K562 (cell line): ENCODE results near the gene GLYATL1B. TPM values are rescaled to one million over a fixed set of nuclear protein-coding genes. Genes with fewer than 3 reads are reported as not detected.
A peak's percentile ranks its signal among the peaks of the same experiment; 100 is the strongest.

Experiments
- ARID1B ChIP-seq: fragments of 450-650 bp; IDR thresholded peaks from 2 replicates; pipeline ENCODE4 v1.6.1; 2016; ENCODE audit warnings: antibody characterized with exemption, mild to moderate bottlenecking, inconsistent platforms
- ARNT ChIP-seq, 2 experiments: fragments of 450-650 bp; IDR thresholded peaks; 2 replicates each; pipeline ENCODE4 v1.6.1; 2016; ENCODE audit warnings: mild to moderate bottlenecking in 1 of 2
- CBFB ChIP-seq: sonication (generic); formaldehyde crosslinking; IDR thresholded peaks from 2 replicates; pipeline ENCODE4 v1.4.0; 2020; ENCODE audit warnings: mild to moderate bottlenecking, missing genetic modification reagents
- CREBBP ChIP-seq: IDR thresholded peaks from one replicate; pipeline ENCODE4 v1.6.1; 2012; ENCODE audit warnings: low read depth, mild to moderate bottlenecking, control low read depth, inconsistent platforms, low read length
- CXXC5 ChIP-seq: fragments of 250-450 bp; sonication (Bioruptor Pico); IDR thresholded peaks from 2 replicates; pipeline ENCODE4 v1.8.0; 2022; ENCODE audit warnings: inconsistent platforms, mild to moderate bottlenecking, moderate library complexity
- E2F5 ChIP-seq: sonication (generic); formaldehyde crosslinking; IDR thresholded peaks from 2 replicates; pipeline ENCODE4 v1.8.0; 2022; ENCODE audit warnings: mild to moderate bottlenecking, missing genetic modification reagents
- ELF1 ChIP-seq: fragments of 200-800 bp; sonication (Bioruptor generic); IDR thresholded peaks from 2 replicates; pipeline ENCODE4 v1.6.1; 2016; ENCODE audit warnings: missing genetic modification characterization, missing compliant biosample characterization
- EP400 ChIP-seq: fragments of 450-650 bp; IDR thresholded peaks from 2 replicates; pipeline ENCODE4 v1.6.1; 2017; ENCODE audit warnings: antibody characterized with exemption, mild to moderate bottlenecking, moderate library complexity
- FOXJ3 ChIP-seq: sonication (generic); formaldehyde crosslinking; IDR thresholded peaks from 2 replicates; pipeline ENCODE4 v1.4.0; 2020; ENCODE audit warnings: mild to moderate bottlenecking, missing genetic modification reagents
- GATA2 ChIP-seq: sonication (generic); formaldehyde crosslinking; IDR thresholded peaks from 2 replicates; pipeline ENCODE4 v1.4.0; 2020; ENCODE audit warnings: mild to moderate bottlenecking, missing genetic modification reagents
- KAT2B ChIP-seq: IDR thresholded peaks from one replicate; pipeline ENCODE4 v1.6.1; 2012; ENCODE audit warnings: low read depth, mild to moderate bottlenecking, control low read depth, inconsistent platforms, low read length, moderate library complexity
- MECOM ChIP-seq: fragments of 250-450 bp; sonication (Bioruptor Pico); IDR thresholded peaks from 2 replicates; pipeline ENCODE4 v1.8.0; 2022; ENCODE audit warnings: inconsistent platforms
- MNT ChIP-seq, 2 experiments: fragments of 450-650 bp; conservative IDR thresholded peaks; 2 replicates each; pipeline ENCODE4 v1.6.1; 2017; ENCODE audit warnings: mild to moderate bottlenecking in 2 of 2, moderate library complexity in 2 of 2
- MYC ChIP-seq, 2 experiments: fragments of 250-450 bp in 1 of 2; sonication (Bioruptor Pico) in 1 of 2; IDR thresholded peaks; 2 replicates each; pipeline versions ENCODE4 v1.5.1 to v1.6.1; 2012 to 2021; ENCODE audit warnings: low read depth in 2 of 2, borderline replicate concordance in 1 of 2, improper control_type of control experiment in 1 of 2, low read length in 1 of 2, mild to moderate bottlenecking in 1 of 2, moderate library complexity in 1 of 2
- NFRKB ChIP-seq: fragments of 450-650 bp; IDR thresholded peaks from 2 replicates; pipeline ENCODE4 v1.6.1; 2016; ENCODE audit warnings: low read depth
- POLR2A ChIP-seq: fragments of 450-650 bp; conservative IDR thresholded peaks from 2 replicates; pipeline ENCODE4 v1.6.1; 2016
- PRMT5 ChIP-seq: sonication (generic); formaldehyde crosslinking; IDR thresholded peaks from 2 replicates; pipeline ENCODE4 v1.5.0; 2020; ENCODE audit warnings: missing genetic modification reagents
- RBBP5 ChIP-seq: fragments of 200-600 bp; sonication (generic); IDR thresholded peaks from 2 replicates; pipeline ENCODE4 v1.6.1; 2012; ENCODE audit warnings: borderline replicate concordance, mild to moderate bottlenecking, low read length, control low read depth, inconsistent platforms; ENCODE audit not compliant: insufficient read depth, poor library complexity, severe bottlenecking
- RFX5 ChIP-seq: IDR thresholded peaks from 2 replicates; pipeline ENCODE4 v1.6.1; 2011; ENCODE audit warnings: low read depth, mild to moderate bottlenecking, improper control_type of control experiment, low read length
- TAF7 ChIP-seq: fragments of 450-650 bp; IDR thresholded peaks from 2 replicates; pipeline ENCODE4 v1.6.1; 2016; ENCODE audit warnings: missing genetic modification characterization, missing compliant biosample characterization
- TCF7L2 ChIP-seq: fragments of 150-350 bp; IDR thresholded peaks from 2 replicates; pipeline ENCODE4 v1.6.1; 2016; ENCODE audit warnings: low read depth, mild to moderate bottlenecking, low read length, moderate library complexity
- TFAM ChIP-seq: fragments of 250-450 bp; sonication (Bioruptor Pico); conservative IDR thresholded peaks from 2 replicates; pipeline ENCODE4 v1.5.0; 2021; ENCODE audit warnings: mild to moderate bottlenecking, moderate library complexity
- ZNF143 ChIP-seq: sonication (generic); formaldehyde crosslinking; IDR thresholded peaks from 2 replicates; pipeline ENCODE4 v1.9.0; 2022; ENCODE audit warnings: mild to moderate bottlenecking, missing genetic modification reagents
- ZNF165 ChIP-seq: fragments of 250-450 bp; sonication (Bioruptor Pico); IDR thresholded peaks from 2 replicates; pipeline ENCODE4 v1.4.0; 2020; ENCODE audit warnings: borderline replicate concordance
- ZNF232 ChIP-seq: sonication (generic); formaldehyde crosslinking; IDR thresholded peaks from 2 replicates; pipeline ENCODE4 v1.8.0; 2022; ENCODE audit warnings: mild to moderate bottlenecking, missing genetic modification reagents
- ZNF347 ChIP-seq: fragments of 450-650 bp; formaldehyde crosslinking; IDR thresholded peaks from 2 replicates; pipeline ENCODE4 v1.4.0; 2020; ENCODE audit warnings: low read depth, mild to moderate bottlenecking, moderate library complexity
- ZNF57 ChIP-seq: fragments of 450-650 bp; formaldehyde crosslinking; IDR thresholded peaks from 2 replicates; pipeline ENCODE4 v1.4.0; 2020; ENCODE audit warnings: mild to moderate bottlenecking, moderate library complexity
- ZNF780A ChIP-seq: fragments of 250-450 bp; sonication (Bioruptor Pico); IDR thresholded peaks from 2 replicates; pipeline ENCODE4 v1.5.0; 2021; ENCODE audit warnings: mild to moderate bottlenecking
- polyA plus RNA-seq, 8 experiments: library from polyadenylated mRNA; depleted of rRNA in 4 of 8; stranded (reverse) in 5 of 8; unstranded in 3 of 8; fragments of >200 nt; fragmentation: Nextera tagmentation in 2 of 8; fragmentation: Illumina TruSeq in 1 of 8; extraction: Ambion mirVana in 2 of 8; extraction: Trizol in 1 of 8; gene quantifications; 2 replicates each; pipeline versions ENCODE4 v1.2.1 to v1.2.3, GENCODE V29; 2011 to 2014; ENCODE audit warnings: inconsistent platforms in 1 of 8, missing spikeins in 1 of 8
- total RNA-seq, 7 experiments: library from RNA; depleted of rRNA in 6 of 7; stranded (reverse); fragments of >200 nt in 6 of 7; fragmentation: Illumina TruSeq in 2 of 7; extraction: Trizol in 2 of 7; gene quantifications; 2 replicates each; pipeline versions ENCODE4 v1.2.1 to v1.2.3, GENCODE V29; 2011 to 2021; ENCODE audit warnings: low replicate concordance in 1 of 7

GLYATL1B gene
- total and polyA plus RNA-seq, 9 of the 15 experiments (the other 6 are each of a cell fraction or from before 2014, with no cell fraction given), result not detected

- TF ChIP-seq ZNF780A (no peak), KAT2B (no peak), RFX5 (no peak), CREBBP (no peak), PRMT5 (CRISPR knock-in tag) (no peak), ARNT (IDR thresholded peaks at IDR 0.05) (no peak), FOXJ3 (CRISPR knock-in tag) (no peak), ARID1B (peak; percentile 28; the same call in 1 of the 2 replicates), GATA2 (no peak), CXXC5 (peak; percentile 55), TFAM (CRISPR knock-in tag) (no peak), ZNF57 (CRISPR knock-in tag) (no peak), ZNF232 (CRISPR knock-in tag) (no peak), MECOM (CRISPR knock-in tag) (no peak), TCF7L2 (no peak), ZNF347 (CRISPR knock-in tag) (no peak), ZNF143 (CRISPR knock-in tag) (no peak), MNT (conservative IDR thresholded peaks at IDR 0.05) (peak in 1 of 2 experiments; percentile 60; a peak in 3 of 4 replicates), POLR2A (peak; percentile 66), NFRKB (no peak), CBFB (CRISPR knock-in tag) (no peak), TAF7 (tag) (peak; percentile 50; the same call in 1 of the 2 replicates), EP400 (0 out of 2 replicates have a peak, but pooled peaks have one; percentile 21), ELF1 (peak; percentile 69), RBBP5 (peak; percentile 87), MYC (IDR thresholded peaks at IDR 0.05; ENCODE audit: low read depth, low read length) (peak; percentile 35; the same call in 1 of the 2 replicates), MYC (CRISPR knock-in tag; IDR thresholded peaks at IDR 0.05; ENCODE audit: borderline replicate concordance, low read depth) (no peak), ZNF165 (0 out of 2 replicates have a peak, but pooled peaks have one; percentile 17), E2F5 (CRISPR knock-in tag) (no peak)
Observed at GRCh38 chr11:59142530-59143507, 56.7 kb downstream of the GLYATL1B start, which contains the start of gene FAM111A (continued).
